HEK293 (cell line): Measurements from ENCODE around the gene CCDC170.

Experiments used
- CTCF ChIA-PET: fragments of 350-600 bp; formaldehyde crosslinking; extraction: SDS; loops from one replicate; lab custom pipeline; 2021; ENCODE audit warnings: antibody characterized with exemption; lab: Yijun Ruan, JAX
- POLR2A ChIA-PET: fragments of 300-600 bp; formaldehyde crosslinking; extraction: SDS; loops from one replicate; lab custom pipeline; 2020; ENCODE audit warnings: antibody characterized with exemption, inconsistent platforms; lab: Yijun Ruan, JAX
- H3K27ac ChIP-seq: fragments of 200-500 bp; sonication (Bioruptor generic); 2 replicates; pipeline ENCODE4 v1.5.1; 2014; ENCODE audit warnings: low read depth, low read length, control low read depth, inconsistent platforms; ENCODE audit errors: extremely low read depth
- H3K36me3 ChIP-seq, 2 experiments: fragments of 200-500 bp in 1 of 2; sonication (Bioruptor generic) in 1 of 2; 1 replicate in 1 of 2; 2 replicates in 1 of 2; pipeline ENCODE4 v1.5.1; 2014 to 2017; ENCODE audit warnings: inconsistent platforms in 2 of 2, low read length in 2 of 2; ENCODE audit not compliant: control insufficient read depth in 2 of 2, insufficient read depth in 1 of 2
- H3K4me1 ChIP-seq: fragments of 200-500 bp; sonication (Bioruptor generic); 2 replicates; pipeline ENCODE4 v1.5.1; 2014; ENCODE audit warnings: mild to moderate bottlenecking, low read length, inconsistent platforms; ENCODE audit not compliant: control insufficient read depth, insufficient read depth
- H3K4me3 ChIP-seq: 2 replicates; pipeline ENCODE4 v1.5.1; 2011; ENCODE audit warnings: low read depth, mild to moderate bottlenecking, control low read depth, low read length, moderate library complexity
- H3K9me3 ChIP-seq: fragments of 200-500 bp; sonication (Bioruptor generic); 2 replicates; pipeline ENCODE4 v1.5.1; 2014; ENCODE audit warnings: low read depth, low read length, inconsistent platforms; ENCODE audit not compliant: control insufficient read depth, insufficient read depth
- ATF2 ChIP-seq: fragments of 450-650 bp; formaldehyde crosslinking; IDR thresholded peaks from 2 replicates; pipeline ENCODE4 v1.5.1; 2016; ENCODE audit warnings: missing biosample characterization, missing genetic modification characterization, low read depth
- KLF1 ChIP-seq: fragments of 450-650 bp; formaldehyde crosslinking; IDR thresholded peaks from 2 replicates; pipeline ENCODE4 v1.5.1; 2016; ENCODE audit warnings: missing biosample characterization, missing genetic modification characterization
- YY2 ChIP-seq: fragments of 450-650 bp; formaldehyde crosslinking; IDR thresholded peaks from 2 replicates; pipeline ENCODE4 v1.5.1; 2016; ENCODE audit warnings: missing biosample characterization, missing genetic modification characterization
- ZBTB10 ChIP-seq: fragments of 450-650 bp; formaldehyde crosslinking; IDR thresholded peaks from 2 replicates; pipeline ENCODE4 v1.5.1; 2016; ENCODE audit warnings: missing biosample characterization, missing genetic modification characterization
- ZBTB6 ChIP-seq: fragments of 450-650 bp; formaldehyde crosslinking; IDR thresholded peaks from 2 replicates; pipeline ENCODE4 v1.5.1; 2017; ENCODE audit warnings: missing biosample characterization, missing genetic modification characterization
- ZNF112 ChIP-seq: fragments of 450-650 bp; formaldehyde crosslinking; IDR thresholded peaks from 2 replicates; pipeline ENCODE4 v1.5.0; 2017; ENCODE audit warnings: missing biosample characterization, missing genetic modification characterization
- ZNF138 ChIP-seq: fragments of 450-650 bp; formaldehyde crosslinking; IDR thresholded peaks from 2 replicates; pipeline ENCODE4 v1.5.1; 2016; ENCODE audit warnings: missing biosample characterization, missing genetic modification characterization, borderline replicate concordance
- ZNF146 ChIP-seq: fragments of 450-650 bp; formaldehyde crosslinking; IDR thresholded peaks from 2 replicates; pipeline ENCODE4 v1.5.1; 2016; ENCODE audit warnings: missing biosample characterization, missing genetic modification characterization
- ZNF16 ChIP-seq: fragments of 450-650 bp; formaldehyde crosslinking; IDR thresholded peaks from 2 replicates; pipeline ENCODE4 v1.5.1; 2016; ENCODE audit warnings: low read depth, missing biosample characterization, missing genetic modification characterization
- ZNF19 ChIP-seq: fragments of 450-650 bp; formaldehyde crosslinking; IDR thresholded peaks from 2 replicates; pipeline ENCODE4; 2016; ENCODE audit warnings: missing biosample characterization, missing genetic modification characterization, low read depth
- ZNF394 ChIP-seq: fragments of 450-650 bp; formaldehyde crosslinking; IDR thresholded peaks from 2 replicates; pipeline ENCODE4 v1.5.1; 2016; ENCODE audit warnings: missing biosample characterization, missing genetic modification characterization, mild to moderate bottlenecking, moderate library complexity, borderline replicate concordance
- ZNF555 ChIP-seq: fragments of 450-650 bp; formaldehyde crosslinking; conservative IDR thresholded peaks from 2 replicates; pipeline ENCODE4 v1.5.1; 2017; ENCODE audit warnings: missing biosample characterization, mild to moderate bottlenecking, missing genetic modification characterization, inconsistent platforms
- ZNF626 ChIP-seq: fragments of 450-650 bp; sonication (Bioruptor Pico); formaldehyde crosslinking; IDR thresholded peaks from 2 replicates; pipeline ENCODE4 v1.5.1; 2018; ENCODE audit warnings: missing biosample characterization, missing genetic modification characterization, inconsistent platforms
- ZNF677 ChIP-seq: fragments of 450-650 bp; IDR thresholded peaks from 2 replicates; pipeline ENCODE4 v1.5.0; 2018; ENCODE audit warnings: missing biosample characterization, mild to moderate bottlenecking, missing genetic modification characterization, moderate library complexity
- ZNF701 ChIP-seq: fragments of 450-650 bp; formaldehyde crosslinking; IDR thresholded peaks from 2 replicates; pipeline ENCODE4 v1.5.1; 2016; ENCODE audit warnings: missing biosample characterization, missing genetic modification characterization
- ZNF830 ChIP-seq: fragments of 450-650 bp; IDR thresholded peaks from 2 replicates; pipeline ENCODE4 v1.5.0; 2018; ENCODE audit warnings: missing biosample characterization, missing genetic modification characterization, low read depth, mild to moderate bottlenecking, moderate library complexity
- ZNF843 ChIP-seq: fragments of 450-650 bp; formaldehyde crosslinking; IDR thresholded peaks from 2 replicates; pipeline ENCODE4 v1.5.1; 2016; ENCODE audit warnings: missing biosample characterization, missing genetic modification characterization
- ZXDB ChIP-seq: fragments of 450-650 bp; formaldehyde crosslinking; IDR thresholded peaks from 2 replicates; pipeline ENCODE4 v1.5.1; 2016; ENCODE audit warnings: missing biosample characterization, missing genetic modification characterization

The CCDC170 gene

GRCh38 chr6:151548201-151548600 lies 54.4 kb downstream of the CCDC170 start (continued):
- TF ChIP-seq YY2 (tag by site-specific recombination) (no peak), ZNF19 (no peak), ZXDB (tag by site-specific recombination) (no peak)

- H3K4me1 ChIP-seq = no peaks in the 10 kb centered on the region
- POLR2A ChIA-PET = no interaction called here
- no peak overlapping the region for H3K27ac ChIP-seq
- no peaks in the 10 kb centered on the region for H3K9me3 ChIP-seq
- no peak overlapping the region for H3K4me3 ChIP-seq
- CTCF ChIA-PET = no interaction called here
- H3K36me3 ChIP-seq = no peaks in the 10 kb centered on the region
- no peak for TF ChIP-seq KLF1
Observed at GRCh38 chr6:151549790-151550189, 56.0 kb downstream of the CCDC170 start.

- POLR2A ChIA-PET = no interaction called here
- H3K36me3 ChIP-seq = no peaks in the 10 kb centered on the region
- H3K4me3 ChIP-seq = no peak overlapping the region
- no peak for TF ChIP-seq ATF2
- no peak for TF ChIP-seq ZNF843 (tag by site-specific recombination)
- TF ChIP-seq ZNF16 (tag by site-specific recombination) = no peak
- TF ChIP-seq ZNF138 (tag by site-specific recombination) = no peak
- no peak for TF ChIP-seq YY2 (tag by site-specific recombination)
- no peak for TF ChIP-seq ZNF830 (tag by site-specific recombination)
- TF ChIP-seq ZNF701 (tag by site-specific recombination) = no peak
- TF ChIP-seq ZNF677 (tag by site-specific recombination) = no peak
- TF ChIP-seq ZNF146 (tag by site-specific recombination) = no peak
- no peak for TF ChIP-seq ZNF626 (tag by site-specific recombination)
- TF ChIP-seq ZBTB6 (tag by site-specific recombination) = no peak
- no peak for TF ChIP-seq ZNF112
- TF ChIP-seq ZXDB (tag by site-specific recombination) = no peak
- no peak for TF ChIP-seq ZBTB10 (tag by site-specific recombination)
- TF ChIP-seq ZNF394 (tag by site-specific recombination) = no peak
- TF ChIP-seq ZNF555 (tag by site-specific recombination) = no peak
- H3K4me1 ChIP-seq = no peaks in the 10 kb centered on the region
- no peak overlapping the region for H3K27ac ChIP-seq
- CTCF ChIA-PET = no interaction called here
- no peaks in the 10 kb centered on the region for H3K9me3 ChIP-seq
Observed at GRCh38 chr6:151550618-151551017, 56.8 kb downstream of the CCDC170 start.
